ENCODE measurements around the gene RPS6KB1.
"Not testable (repeated sequence)": the region's sequence is repeated elsewhere in the genome, so short reads cannot be mapped to it uniquely, and the experiment has no call there.

The RPS6KB1 gene

DNA sequence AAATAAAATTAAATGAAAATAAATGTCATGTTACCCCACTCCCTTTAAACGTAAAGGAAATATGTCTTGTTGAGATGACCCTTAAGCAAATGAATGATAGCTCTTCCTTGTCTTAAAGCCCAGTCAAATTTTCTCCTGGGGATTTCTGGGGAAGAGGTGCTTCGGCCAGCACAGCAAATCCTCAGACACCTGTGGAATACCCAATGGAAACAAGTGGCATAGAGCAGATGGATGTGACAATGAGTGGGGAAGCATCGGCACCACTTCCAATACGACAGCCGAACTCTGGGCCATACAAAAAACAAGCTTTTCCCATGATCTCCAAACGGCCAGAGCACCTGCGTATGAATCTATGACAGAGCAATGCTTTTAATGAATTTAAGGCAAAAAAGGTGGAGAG, 53.5 kb downstream of the RPS6KB1 start:
- DNase-seq, result not testable (repeated sequence)

DNA sequence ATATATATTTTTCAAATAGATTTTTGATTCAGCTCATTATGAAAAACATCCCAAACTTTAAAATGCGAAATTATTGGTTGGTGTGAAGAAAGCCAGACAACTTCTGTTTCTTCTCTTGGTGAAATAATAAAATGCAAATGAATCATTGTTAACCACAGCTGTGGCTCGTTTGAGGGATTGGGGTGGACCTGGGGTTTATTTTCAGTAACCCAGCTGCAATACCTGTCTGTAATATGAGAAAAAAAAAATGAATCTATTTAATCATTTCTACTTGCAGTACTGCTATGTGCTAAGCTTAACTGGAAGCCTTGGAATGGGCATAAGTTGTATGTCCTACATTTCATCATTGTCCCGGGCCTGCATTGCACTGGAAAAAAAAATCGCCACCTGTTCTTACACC, 54.4 kb downstream of the RPS6KB1 start:
- DNase-seq, result peak; percentile 8

DNA sequence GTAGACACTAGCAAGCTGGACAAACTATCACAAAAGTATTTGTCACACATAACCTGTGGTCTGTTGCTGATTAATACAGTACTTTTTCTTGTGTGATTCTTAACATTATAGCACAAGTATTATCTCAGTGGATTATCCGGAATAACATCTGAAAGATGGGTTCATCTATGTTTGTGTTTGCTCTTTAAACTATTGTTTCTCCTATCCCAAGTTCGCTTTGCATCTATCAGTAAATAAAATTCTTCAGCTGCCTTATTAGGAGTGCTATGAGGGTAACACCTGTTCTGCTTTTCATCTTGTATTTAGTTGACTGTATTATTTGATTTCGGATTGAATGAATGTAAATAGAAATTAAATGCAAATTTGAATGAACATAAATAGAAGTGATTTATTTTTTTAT, 57.1 kb downstream of the RPS6KB1 start:
- DNase-seq, result no peak

DNA sequence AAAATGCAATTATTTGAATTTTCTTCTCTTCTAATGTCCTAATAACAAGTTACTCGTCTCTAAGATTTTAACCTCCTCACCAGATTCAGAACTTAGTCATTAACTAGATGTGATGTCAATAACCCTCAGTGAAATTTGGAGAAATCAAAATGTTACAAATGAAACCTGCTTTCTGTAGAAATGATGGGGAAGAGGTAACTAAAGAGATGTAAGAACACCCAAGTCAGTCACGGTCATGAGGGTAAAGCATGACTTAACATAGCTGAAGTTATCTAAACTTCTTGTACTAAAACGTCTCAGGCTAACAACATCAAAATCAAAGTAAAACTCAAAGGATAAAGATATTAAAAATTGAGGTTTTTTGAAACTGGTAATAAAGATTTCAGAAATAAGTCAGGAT, 61.9 kb downstream of the RPS6KB1 start:
- no peak for DNase-seq

DNA sequence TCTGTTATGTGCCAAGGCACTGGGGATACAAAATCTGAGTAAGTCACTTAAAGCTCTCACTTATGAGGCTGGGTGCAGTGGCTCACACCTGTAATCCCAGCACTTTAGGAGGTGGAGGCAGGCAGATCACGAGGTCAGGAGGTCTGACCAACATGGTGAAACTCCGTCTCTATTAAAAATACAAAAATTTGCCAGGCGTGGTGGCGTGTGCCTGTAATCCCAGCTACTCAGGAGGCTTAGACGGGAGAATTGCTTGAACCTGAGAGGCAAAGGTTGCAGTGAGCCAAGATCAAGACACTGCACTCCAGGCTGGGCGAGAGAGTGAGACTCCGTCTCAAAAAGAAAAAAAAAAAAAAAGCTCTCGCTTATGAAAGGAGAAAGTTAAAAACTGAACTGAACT, 66.7 kb downstream of the RPS6KB1 start:
- not testable (repeated sequence) for DNase-seq

- DNase-seq, result no peak
Observed at GRCh38 chr17:59962739-59963318, 69.9 kb downstream of the RPS6KB1 start.

DNA sequence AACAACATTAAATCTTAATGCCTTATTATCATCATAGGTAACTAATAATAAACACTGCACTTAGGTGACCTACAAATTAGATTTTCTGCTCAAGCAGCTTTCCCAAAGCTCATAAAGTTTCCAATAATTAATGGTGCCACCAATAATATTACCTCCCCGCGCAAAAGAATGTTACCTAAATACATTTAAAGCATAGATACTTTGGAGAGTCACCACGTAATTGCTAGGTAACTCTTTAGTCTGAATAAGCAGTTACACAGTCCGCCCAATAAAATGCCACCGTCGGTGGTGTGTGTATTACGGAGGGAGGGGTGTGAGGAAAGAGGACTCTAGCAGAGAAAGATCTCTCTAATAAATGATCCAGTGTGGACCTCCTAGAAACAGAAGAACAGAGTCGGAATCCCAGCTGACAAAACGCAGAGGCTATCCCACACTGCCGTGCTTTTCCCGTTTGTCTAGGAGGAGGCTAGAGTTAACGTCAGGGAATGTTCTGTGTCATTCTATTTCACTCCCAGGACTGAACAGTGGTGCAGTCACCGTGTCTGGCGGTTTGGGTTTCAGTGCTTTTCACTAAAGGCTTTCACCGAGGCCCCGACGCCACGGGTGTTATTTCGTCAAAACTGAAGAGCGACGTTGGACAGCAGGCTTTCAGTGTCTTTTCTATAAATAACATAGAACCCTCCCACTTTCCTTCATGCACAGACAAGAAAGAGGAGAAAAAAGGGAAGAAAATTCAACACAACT, 71.0 kb downstream of the RPS6KB1 start:
- peak; percentile 36 for DNase-seq

GRCh38 chr17:59964482-59965328, 71.8 kb downstream of the RPS6KB1 start, which contains the start of gene RNFT1:
TSS of gene RNFT1 (minus strand) at chr17:59964740. CDS start at chr17:59964663, 77 bp downstream.
- peak; percentile 88 for DNase-seq

DNA sequence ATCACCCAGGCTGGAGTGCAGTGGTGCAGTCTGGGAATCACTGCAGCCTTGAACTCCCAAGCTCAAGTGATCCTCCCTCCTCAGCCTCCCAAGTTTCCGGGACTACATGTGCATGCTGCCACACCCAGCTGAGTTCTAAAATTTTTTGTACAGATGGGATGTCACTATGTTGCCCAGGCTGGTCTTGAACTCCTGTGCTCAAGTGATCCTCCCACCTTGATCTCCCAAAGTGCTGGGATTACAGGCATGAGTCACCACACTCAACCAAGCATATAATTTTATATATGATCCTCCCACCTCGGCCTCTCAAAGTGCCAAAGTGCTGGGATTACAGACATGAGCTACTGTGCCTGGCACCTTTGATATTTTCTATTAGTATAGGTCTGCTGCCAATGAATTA, 78.8 kb downstream of the RPS6KB1 start:
- DNase-seq, result not testable (repeated sequence)

DNA sequence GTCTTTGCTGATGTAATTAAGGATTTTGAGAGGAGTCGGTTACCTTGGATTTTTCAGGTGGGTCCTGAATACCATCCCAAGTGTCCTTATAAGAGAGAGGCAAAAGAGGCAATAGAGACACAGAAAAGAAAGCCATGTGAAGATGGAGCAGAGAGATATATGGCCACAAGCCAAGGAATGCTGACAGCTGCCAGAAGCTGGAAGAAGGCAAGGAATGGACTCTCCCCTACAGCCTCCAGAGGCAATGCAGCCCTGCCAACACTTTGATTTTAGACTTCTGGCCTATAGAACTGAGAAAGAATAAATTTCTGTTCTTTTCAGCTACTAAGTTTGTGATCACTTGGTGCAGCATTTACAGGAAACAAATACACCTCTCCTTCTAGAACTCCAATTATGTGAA, 79.9 kb downstream of the RPS6KB1 start:
- DNase-seq, result no peak

- not testable (repeated sequence) for DNase-seq
Observed at GRCh38 chr17:59973483-59973882, 80.6 kb downstream of the RPS6KB1 start.

DNA sequence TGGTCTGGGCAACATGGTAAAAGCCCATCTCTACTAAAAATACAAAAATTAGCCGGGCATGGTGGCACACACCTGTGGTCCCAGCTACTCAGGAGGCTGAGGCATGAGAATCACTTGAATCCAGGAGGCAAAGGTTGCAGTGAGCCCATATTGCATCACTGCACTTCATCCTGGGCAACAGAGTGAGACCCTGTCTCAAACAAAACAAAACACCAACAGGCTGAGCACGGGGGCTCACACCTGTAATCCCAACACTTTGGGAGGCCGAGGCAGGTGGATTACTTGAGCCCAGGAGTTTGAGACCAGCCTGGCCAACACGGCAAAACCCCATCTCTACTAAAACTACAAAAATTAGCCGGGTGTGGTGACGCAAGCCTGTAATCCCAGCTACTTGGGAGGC, 82.2 kb downstream of the RPS6KB1 start:
- not testable (repeated sequence) for DNase-seq

DNA sequence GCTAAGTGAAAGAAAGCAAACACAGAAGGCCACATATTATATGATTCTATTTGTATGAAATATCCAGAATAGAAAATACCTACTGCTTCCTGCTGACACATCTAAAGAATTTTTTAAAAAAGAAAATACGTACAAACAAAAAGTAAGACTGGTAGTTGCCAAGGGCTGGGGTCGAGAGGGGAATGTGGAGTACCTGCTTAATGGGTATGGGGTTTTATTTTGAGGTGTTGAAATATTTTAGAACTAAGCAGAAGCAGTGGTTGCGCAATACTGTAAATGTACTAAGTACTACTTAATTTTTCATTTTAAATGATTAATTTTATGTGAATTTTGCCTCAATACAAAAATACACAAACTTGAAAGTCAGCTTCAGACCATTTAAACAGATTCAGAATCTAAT, 103.7 kb downstream of the RPS6KB1 start:
- DNase-seq, result not testable (repeated sequence)
